NT2/D1 (cell line): ENCODE measurements around the gene FLRT1.
A peak's percentile ranks its signal among the peaks of the same experiment; 100 is the strongest.

Experiments
- DNase-seq: peaks from one replicate; pipeline ENCODE4 v3.0.0-alpha.2; 2011; ENCODE audit warnings: low read depth, low spot score
- H3K27me3 ChIP-seq: 2 replicates; pipeline ENCODE4 v1.6.0; 2011; ENCODE audit warnings: mild to moderate bottlenecking; ENCODE audit not compliant: insufficient read length, insufficient read depth
- H3K36me3 ChIP-seq: 2 replicates; pipeline ENCODE4 v1.6.1; 2011; ENCODE audit warnings: mild to moderate bottlenecking, low read length, mixed read lengths; ENCODE audit not compliant: insufficient read depth, insufficient read length
- H3K4me1 ChIP-seq: 2 replicates; pipeline ENCODE4 v1.5.1; 2011; ENCODE audit not compliant: insufficient read depth, insufficient read length
- H3K4me3 ChIP-seq: 2 replicates; pipeline ENCODE4 v1.5.1; 2011; ENCODE audit warnings: low read depth; ENCODE audit not compliant: insufficient read length
- H3K9ac ChIP-seq: 2 replicates; pipeline ENCODE4 v1.6.0; 2011; ENCODE audit warnings: low read depth; ENCODE audit not compliant: insufficient read length
- H3K9me3 ChIP-seq: 2 replicates; pipeline ENCODE4 v1.5.1; 2011; ENCODE audit warnings: mild to moderate bottlenecking, low read length; ENCODE audit not compliant: insufficient read depth
- SUZ12 ChIP-seq: IDR thresholded peaks from 2 replicates; pipeline ENCODE4 v1.6.1; 2011; ENCODE audit not compliant: insufficient read length, insufficient read depth; ENCODE audit errors: extremely low read depth
- YY1 ChIP-seq: IDR thresholded peaks from 2 replicates; pipeline ENCODE4 v1.6.1; 2011; ENCODE audit not compliant: insufficient read length, insufficient read depth
- ZNF274 ChIP-seq: IDR thresholded peaks from 2 replicates; pipeline ENCODE4 v1.6.1; 2011; ENCODE audit warnings: mild to moderate bottlenecking, low read depth, low read length

FLRT1 gene

GRCh38 chr11:64013141-64013896, 22.4 kb upstream of the FLRT1 start:
- H3K9me3 ChIP-seq, result peaks cover 12% of the 10 kb centered on the region
- H3K9ac ChIP-seq, result no peak overlapping the region
- no peak for TF ChIP-seq SUZ12
- TF ChIP-seq ZNF274, result no peak
- TF ChIP-seq YY1, result no peak
- H3K4me1 ChIP-seq, result peaks cover 17% of the 10 kb centered on the region
- H3K27me3 ChIP-seq, result peaks cover 47% of the 10 kb centered on the region
- no peak overlapping the region for H3K4me3 ChIP-seq
- no peaks in the 10 kb centered on the region for H3K36me3 ChIP-seq
- DNase-seq, result no peak

DNA sequence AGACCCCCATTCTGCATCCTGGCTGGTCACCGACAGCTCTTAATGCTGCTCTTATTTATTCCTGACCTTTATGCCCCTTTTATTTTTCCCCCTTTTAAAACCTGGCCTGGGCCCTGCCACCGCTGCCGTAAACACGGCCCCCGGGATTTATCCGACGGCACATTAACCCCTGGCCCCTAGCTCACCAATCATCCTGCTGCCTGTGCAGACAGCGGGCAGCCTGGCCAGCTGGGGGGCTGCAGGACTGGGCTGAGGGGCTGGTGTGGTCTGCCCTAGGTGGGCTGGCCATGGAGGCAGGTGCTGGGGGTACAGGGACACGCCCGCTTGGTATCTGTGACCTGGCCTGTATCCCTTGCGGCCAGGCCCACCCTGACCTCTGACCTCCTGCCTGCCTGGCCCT, 21.4 kb upstream of the FLRT1 start:
- Histone ChIP-seq H3K4me1 (peaks cover 24% of the 10 kb centered on the region), H3K27me3 (peaks cover 38% of the 10 kb centered on the region)

GRCh38 chr11:64015510-64015909, 20.2 kb upstream of the FLRT1 start:
- DNase-seq, result no peak
- Histone ChIP-seq H3K27me3 (peaks cover 37% of the 10 kb centered on the region), H3K9ac (no peak overlapping the region), H3K4me1 (peaks cover 24% of the 10 kb centered on the region), H3K4me3 (no peak overlapping the region), H3K9me3 (peaks cover 7% of the 10 kb centered on the region), H3K36me3 (no peaks in the 10 kb centered on the region)
- TF ChIP-seq ZNF274, result no peak
- TF ChIP-seq SUZ12, result no peak
- TF ChIP-seq YY1, result no peak

More for the DNA sequence above, 21.4 kb upstream of the FLRT1 start:
- H3K36me3 ChIP-seq, result no peaks in the 10 kb centered on the region
- no peak overlapping the region for H3K9ac ChIP-seq
- DNase-seq, result no peak
- H3K4me3 ChIP-seq, result no peak overlapping the region
- H3K9me3 ChIP-seq, result peaks cover 12% of the 10 kb centered on the region
- no peak for TF ChIP-seq SUZ12
- TF ChIP-seq ZNF274, result no peak

GRCh38 chr11:64015935-64016845, 19.5 kb upstream of the FLRT1 start:
- TF ChIP-seq YY1, result no peak
- TF ChIP-seq SUZ12, result no peak
- no peak for TF ChIP-seq ZNF274
- Histone ChIP-seq H3K9ac (peak overlapping the region; percentile 32), H3K4me1 (peaks cover 30% of the 10 kb centered on the region), H3K9me3 (peaks cover under 1% of the 10 kb centered on the region; the same call in 1 of the 2 replicates), H3K4me3 (no peak overlapping the region), H3K36me3 (no peaks in the 10 kb centered on the region), H3K27me3 (peaks cover 36% of the 10 kb centered on the region)
- no peak for DNase-seq

GRCh38 chr11:64017945-64018224, 17.8 kb upstream of the FLRT1 start:
- Histone ChIP-seq H3K4me3 (no peak overlapping the region), H3K36me3 (no peaks in the 10 kb centered on the region), H3K9ac (no peak overlapping the region), H3K4me1 (peaks cover 42% of the 10 kb centered on the region), H3K27me3 (peaks cover 28% of the 10 kb centered on the region), H3K9me3 (no peaks in the 10 kb centered on the region)
- no peak for DNase-seq
- TF ChIP-seq SUZ12 (no peak), ZNF274 (no peak), YY1 (no peak)

GRCh38 chr11:64018310-64018709, 17.4 kb upstream of the FLRT1 start:
- H3K36me3 ChIP-seq, result no peaks in the 10 kb centered on the region
- TF ChIP-seq SUZ12 (no peak), YY1 (no peak), ZNF274 (no peak)
- no peak overlapping the region for H3K9ac ChIP-seq
- H3K27me3 ChIP-seq, result peaks cover 28% of the 10 kb centered on the region
- DNase-seq, result no peak
- no peaks in the 10 kb centered on the region for H3K9me3 ChIP-seq
- no peak overlapping the region for H3K4me3 ChIP-seq
- H3K4me1 ChIP-seq, result peaks cover 42% of the 10 kb centered on the region
